Panc1 (cell line): ENCODE data around the gene FSD2.

Experiments
- CTCF ChIP-seq: fragments of 450-650 bp; IDR thresholded peaks from 2 replicates; pipeline ENCODE4 v1.5.1; 2017; ENCODE audit warnings: mild to moderate bottlenecking
- POLR2AphosphoS5 ChIP-seq: IDR thresholded peaks from 2 replicates; pipeline ENCODE4 v1.6.1; 2012; ENCODE audit warnings: mild to moderate bottlenecking, low read depth, low read length, moderate library complexity
- REST ChIP-seq, 2 experiments: IDR thresholded peaks; 2 replicates each; pipeline ENCODE4 v1.6.1; 2011 to 2012; ENCODE audit warnings: low read depth in 2 of 2, control low read depth in 1 of 2, low read length in 1 of 2, mild to moderate bottlenecking in 1 of 2, moderate library complexity in 1 of 2; ENCODE audit not compliant: insufficient read depth in 1 of 2
- SIN3A ChIP-seq: IDR thresholded peaks from 2 replicates; pipeline ENCODE4 v1.6.1; 2012; ENCODE audit warnings: low read depth, mild to moderate bottlenecking, low read length, moderate library complexity, borderline replicate concordance; ENCODE audit not compliant: insufficient read depth

GRCh38 chr15:82771789-82772607 is 33.9 kb downstream of the FSD2 start:
- TF ChIP-seq CTCF (no peak), REST (IDR thresholded peaks at IDR 0.05; ENCODE audit: insufficient read depth in 1 of 2, low read depth in 2 of 2, low read length in 1 of 2) (no peak), POLR2AphosphoS5 (no peak), SIN3A (no peak)
